GM19025 (cell line): ENCODE results near the gene TMPRSS9.
"Not testable (repeated sequence)": the region's sequence is repeated elsewhere in the genome, so short reads cannot be mapped to it uniquely, and the experiment has no call there.

Source experiments
- ATAC-seq: cut with Tn5 transposase; IDR thresholded peaks from one replicate; pipeline ENCODE4 v1.9.1; 2021; ENCODE audit warnings: mild to moderate bottlenecking, low read depth, moderate library complexity; ENCODE audit not compliant: unreplicated experiment

The TMPRSS9 gene

DNA sequence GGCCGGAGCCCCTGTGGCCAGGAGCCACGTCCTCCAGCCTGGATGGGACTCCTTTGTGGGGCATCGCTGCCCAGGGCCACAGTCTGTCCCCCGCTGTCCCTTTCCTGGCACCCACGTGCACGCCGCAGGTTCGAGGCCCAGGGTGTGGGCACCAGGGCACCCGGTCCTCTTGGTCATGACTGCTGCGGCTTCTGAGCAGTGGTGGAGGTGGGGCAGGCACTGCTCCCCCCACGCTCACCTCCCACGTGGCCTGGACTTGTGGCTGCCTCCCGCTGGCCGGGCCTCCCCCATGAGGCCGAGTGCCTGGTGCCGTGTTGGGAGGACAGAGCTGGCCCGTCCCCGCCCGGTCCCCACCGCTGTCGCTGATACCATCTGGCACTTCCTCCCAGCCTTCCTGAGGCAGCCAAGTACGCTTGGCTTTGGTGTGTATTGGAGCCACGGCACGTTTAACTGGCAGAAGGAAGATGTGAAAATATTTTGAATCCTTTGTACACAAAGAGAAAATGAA is 18.8 kb upstream of the TMPRSS9 start:
- ATAC-seq, result no peak

GRCh38 chr19:2341982-2342381 is 18.1 kb upstream of the TMPRSS9 start:
- no peak for ATAC-seq

DNA sequence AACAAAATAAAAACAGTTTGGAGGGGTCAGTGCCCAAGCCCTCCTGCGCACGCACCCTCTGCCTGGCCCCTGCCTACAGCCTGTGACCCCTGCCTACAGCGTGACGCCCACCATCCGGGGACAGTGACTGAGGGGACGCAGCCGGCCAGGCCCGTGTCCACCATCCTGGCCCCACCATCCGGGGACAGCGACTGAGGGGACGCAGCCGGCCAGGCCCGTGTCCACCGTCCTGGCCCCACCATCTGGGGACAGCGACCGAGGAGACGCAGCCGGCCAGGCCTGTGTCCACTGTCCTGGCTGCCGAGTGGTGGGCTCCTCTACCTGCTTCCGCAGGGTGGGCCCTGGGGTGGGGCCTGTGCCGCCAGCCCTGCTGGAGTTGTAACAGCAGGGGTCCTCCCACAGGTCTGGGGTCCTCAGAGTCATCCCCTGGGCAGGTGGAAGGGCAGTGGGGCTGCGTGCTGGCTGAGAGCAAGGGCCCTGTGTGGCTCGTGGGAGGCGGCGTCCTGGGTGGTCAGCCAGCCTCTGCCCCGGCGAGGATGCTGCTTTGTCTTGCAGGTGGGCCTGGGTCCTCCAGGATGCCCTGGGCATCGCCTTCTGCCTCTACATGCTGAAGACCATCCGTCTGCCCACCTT is 17.3 kb upstream of the TMPRSS9 start:
- ATAC-seq, result no peak

- no peak for ATAC-seq
Measured at GRCh38 chr19:2343289-2343982, 16.6 kb upstream of the TMPRSS9 start.

- ATAC-seq, result no peak
Measured at GRCh38 chr19:2344381-2344870, 15.6 kb upstream of the TMPRSS9 start.

DNA sequence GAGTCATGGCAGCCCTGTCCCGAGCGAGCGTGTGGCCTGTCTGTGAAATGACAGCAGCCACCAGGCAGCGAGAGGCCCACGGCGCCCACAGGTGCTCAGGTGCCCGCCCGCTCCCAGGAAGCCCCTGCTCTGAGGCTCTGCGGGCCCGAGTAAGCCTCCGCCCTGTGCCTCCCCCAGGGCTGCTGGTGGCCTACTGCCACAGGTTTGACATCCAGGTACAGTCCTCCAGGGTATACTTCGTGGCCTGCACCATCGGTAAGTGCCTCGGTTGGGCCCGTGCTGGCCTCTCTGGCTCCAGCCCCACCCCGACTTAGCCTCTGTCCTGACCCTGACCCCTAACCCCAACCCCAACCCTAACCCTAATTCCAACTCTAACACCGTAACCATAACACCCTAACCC is 15.0 kb upstream of the TMPRSS9 start:
- ATAC-seq, result no peak

DNA sequence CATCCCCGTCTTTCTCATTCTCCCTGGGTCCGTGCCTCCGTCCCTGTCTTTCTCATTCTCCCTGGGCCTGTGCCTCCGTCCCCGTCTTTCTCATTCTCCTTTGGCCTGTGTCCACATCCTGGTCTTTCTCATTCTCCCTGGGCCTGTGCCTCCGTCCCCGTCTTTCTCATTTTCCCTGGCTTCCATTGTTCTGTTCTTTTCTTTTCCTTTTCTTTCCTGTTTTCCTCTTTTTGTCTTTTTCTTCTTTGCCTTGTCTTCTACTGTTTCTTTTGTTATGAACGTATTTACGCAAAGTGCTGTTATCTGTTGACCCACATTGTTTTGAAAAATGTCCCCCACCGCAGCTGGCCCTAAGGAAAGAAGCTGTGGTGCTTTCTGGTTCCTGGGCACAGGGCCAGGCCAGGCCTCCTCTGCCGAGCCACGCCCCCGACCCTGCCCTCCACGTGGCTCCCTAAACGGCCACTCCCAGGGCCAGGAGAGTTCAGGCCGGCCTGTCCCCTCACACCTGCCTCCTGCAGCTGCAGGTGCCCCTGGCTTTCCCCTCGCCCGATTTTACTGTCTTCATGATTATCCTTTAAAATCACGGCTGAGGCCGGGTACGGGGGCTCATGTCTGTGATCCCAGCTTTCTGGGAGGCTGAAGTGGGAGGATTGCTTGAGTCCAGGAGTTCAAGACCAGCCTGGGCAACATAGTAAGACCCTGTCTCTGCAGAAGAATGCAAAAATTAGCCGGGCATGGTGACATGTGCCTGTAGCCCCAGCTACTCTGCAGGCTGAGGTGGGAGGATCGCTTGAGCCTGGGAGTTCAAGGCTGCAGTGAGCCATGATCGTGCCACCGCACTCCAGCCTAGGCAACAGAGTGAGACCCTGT is 14.0 kb upstream of the TMPRSS9 start:
- no peak for ATAC-seq

DNA sequence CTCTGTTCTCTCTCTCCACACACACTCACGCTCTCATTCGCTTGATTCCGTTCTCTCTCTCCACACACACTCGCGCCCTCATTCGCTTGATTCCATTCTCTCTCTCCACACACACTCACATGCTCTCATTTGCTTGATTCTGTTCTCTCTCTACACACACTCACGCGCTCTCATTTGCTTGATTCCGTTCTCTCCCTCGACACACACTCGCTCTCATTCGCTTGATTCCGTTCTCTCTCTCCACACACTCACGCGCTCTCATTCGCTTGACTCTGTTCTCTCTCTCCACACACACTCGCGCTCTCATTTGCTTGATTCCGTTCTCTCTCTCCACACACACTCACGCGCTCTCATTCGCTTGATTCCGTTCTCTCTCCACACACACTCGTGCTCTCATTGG is 10.2 kb upstream of the TMPRSS9 start:
- ATAC-seq, result not testable (repeated sequence)

DNA sequence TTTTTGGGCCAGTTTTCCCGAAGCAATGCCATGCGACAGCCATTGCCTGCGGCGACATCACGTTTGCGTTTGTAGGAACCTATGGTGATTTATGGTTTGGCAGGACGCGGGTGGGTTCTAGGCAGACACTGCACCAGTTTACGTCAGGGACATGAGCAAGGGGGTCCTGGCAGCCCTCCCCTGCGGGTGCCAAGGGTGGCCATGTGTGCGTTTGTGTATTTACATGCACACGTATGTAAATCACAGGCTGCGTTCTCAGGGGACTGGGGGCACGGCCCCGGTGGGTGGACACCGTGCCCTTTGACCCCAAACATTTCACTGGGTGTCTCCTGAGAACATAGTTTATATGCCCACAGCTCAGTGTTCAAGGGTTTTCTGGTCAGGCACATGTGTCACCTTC is 9.4 kb upstream of the TMPRSS9 start:
- no peak for ATAC-seq

GRCh38 chr19:2351591-2351990 is 8.5 kb upstream of the TMPRSS9 start:
- no peak for ATAC-seq

GRCh38 chr19:2352121-2352520 is 7.9 kb upstream of the TMPRSS9 start:
- ATAC-seq, result no peak

DNA sequence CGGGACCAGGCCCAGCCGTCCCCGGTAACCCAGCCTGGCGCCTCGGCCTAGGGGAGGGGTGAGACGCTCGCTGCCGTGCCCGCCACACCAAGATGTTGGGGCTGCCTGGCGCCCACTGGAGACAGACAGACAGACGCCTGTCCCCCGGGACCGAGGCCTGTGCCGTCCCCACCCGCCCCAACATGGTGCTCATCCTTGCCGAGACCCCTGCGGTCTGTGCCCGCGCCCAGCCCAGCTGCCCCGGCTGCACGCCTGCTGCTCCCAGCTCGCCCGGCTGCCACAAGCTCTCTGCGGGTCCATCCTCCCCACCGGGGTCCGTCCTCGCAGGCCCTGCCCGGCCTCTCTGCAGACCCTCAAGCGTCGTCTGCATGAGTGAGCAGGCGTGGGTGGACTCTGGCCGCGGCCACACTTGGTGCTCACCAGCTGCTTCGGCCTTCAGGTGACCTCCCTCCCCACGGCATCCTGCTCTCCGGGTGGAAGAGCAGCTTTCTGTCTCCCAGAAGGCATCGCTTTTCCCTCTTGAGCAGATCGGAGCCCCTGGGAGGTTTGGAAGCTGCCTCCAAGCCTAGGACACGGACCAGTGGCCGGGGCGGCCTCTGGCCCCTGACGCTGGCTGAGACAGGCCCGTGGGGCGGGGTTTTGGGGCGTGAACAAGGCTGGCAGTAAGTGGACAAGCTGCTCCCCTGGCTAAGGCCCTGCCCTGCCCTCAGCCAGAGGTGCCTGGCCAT is 6.7 kb upstream of the TMPRSS9 start:
- ATAC-seq, result no peak

DNA sequence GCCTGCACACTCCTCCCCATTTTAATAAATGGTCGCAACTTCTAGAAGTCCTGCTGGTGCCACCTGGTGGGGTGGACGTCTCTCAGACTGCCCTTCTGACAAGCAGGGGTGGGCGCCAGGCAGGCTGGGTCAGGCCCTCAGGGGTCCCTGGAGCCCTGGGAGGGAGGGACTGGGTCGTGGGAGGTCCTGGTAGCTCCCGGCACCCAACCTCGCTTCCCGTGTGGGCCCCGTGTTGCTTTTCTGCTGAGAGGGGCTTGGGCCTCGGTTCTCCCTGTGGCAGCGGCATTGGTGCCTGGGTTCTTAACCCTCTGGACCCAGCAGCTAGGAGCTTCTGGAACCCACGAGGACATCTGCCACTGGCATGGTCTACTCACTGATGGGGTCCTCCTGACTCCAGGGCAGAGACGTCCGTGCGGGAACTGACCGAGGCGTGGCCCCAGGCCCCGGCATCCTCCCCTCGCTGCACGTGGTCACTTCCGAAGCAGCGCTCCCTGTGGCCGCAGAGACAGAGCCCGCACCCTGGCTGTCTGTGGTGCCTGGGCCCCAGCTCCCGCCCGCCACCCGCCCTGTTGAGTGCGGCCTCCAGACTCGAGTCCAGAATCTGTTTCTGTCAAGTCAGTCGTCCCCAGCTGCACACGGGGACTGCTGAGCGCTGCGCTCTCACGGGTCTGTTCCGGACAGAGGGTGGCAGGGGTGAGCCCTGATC is 6.0 kb upstream of the TMPRSS9 start:
- no peak for ATAC-seq

- no peak for ATAC-seq
Measured at GRCh38 chr19:2354670-2355069, 5.4 kb upstream of the TMPRSS9 start.

GRCh38 chr19:2355168-2356035 is 4.7 kb upstream of the TMPRSS9 start:
- no peak for ATAC-seq

DNA sequence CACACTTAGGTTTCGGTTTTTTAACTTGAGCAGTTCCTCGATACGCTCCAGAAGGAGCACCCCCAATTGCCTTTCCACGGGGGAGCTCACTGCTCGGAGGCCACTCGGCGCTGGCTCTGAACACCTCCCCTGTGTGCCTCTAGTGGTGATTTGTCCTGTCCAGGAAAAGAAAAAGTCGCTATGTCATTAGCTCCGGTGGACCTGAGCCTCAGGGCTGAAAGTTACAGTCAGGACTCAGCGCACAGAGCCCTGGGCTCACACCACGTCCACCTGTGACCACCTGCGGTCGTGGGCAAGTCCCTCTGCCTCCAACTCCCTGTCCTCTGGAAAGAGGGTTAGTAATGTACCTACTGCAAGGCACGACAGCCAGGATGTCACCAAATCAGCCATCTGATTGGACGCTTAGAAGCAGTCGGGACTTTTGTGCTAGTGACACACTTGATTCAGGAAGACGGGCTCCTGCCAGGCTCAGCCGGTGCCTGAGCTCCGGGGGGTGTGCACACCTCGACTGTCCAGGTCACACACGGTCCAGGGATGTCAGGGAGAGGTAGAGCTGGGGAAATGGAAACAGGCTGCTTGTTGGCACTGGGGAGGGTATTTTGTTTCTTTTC is 3.9 kb upstream of the TMPRSS9 start:
- no peak for ATAC-seq

DNA sequence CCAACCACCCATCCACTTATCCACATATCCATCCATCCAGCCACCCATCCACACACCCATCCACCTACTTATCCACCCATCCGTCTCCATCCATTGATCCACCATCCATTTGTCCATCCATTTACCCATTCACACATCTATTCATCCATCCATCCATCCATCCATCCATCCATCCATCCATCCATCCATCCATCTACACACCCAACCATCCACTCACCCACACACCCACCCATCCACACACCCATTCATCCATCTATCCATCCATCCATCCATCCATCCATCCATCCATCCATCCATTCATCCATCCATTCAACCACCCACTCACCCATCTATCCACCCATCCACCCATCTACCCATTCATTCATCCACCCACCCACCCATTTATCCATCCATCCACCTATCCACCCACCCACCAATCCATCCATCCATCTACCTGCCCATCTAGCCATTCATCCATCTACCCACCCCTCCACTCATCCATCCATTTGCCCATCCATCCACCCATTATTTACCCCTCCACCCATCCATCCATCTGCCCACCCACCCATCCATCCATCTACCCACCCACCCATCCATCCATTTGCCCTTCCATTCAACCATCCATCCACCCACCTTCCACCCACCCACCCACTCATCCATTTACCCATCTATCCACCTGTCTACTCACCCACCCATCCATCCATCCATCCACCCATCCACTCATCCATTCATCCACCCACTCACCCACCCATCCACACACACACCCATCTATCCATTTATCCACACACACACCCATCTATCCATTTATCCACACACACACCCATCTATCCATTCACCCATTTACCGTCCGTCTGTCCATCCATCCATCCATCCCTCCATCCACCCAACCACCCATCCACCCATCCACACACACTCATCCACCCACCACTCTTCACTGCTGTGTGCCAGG is 2.5 kb upstream of the TMPRSS9 start:
- ATAC-seq, result no peak
